Measurements from ENCODE around the gene PGLYRP2. TPM values are rescaled to one million over a fixed set of nuclear protein-coding genes. Genes with fewer than 3 reads are reported as not detected.

Gene PGLYRP2
- polyA plus RNA-seq, 1 of the 3 experiments (the other 2 are of a cell fraction) = not detected

DNA sequence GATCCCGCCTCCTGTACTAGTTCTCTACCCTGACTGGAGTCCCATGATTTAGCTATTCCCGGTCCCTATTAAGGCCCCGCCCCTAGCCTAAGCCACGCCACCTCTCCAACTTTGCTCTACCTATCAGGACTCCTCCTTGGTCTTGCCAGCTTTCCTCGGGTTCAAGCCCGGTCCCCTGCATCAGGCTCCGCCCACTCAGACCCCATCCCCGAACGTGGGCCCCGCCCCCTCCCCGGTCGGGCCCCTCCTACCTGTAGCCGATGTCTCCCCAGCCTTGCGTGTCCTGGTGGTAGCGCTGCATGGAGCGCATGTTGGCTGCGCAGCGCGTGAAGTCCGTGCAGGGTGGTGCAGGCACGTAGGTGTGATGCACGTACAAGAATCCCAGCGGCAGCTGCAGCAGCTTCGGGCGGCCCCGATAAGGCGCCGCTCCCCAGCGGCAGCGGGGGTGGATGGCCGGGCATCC, 7.6 kb downstream of the PGLYRP2 start:
- no peak overlapping the region for H3K27ac ChIP-seq (ENCODE audit: low read depth in 2 of 2, low read length in 1 of 2)
- no peaks in the 10 kb centered on the region for H3K4me1 ChIP-seq (ENCODE audit: control insufficient read depth in 1 of 2, insufficient read depth in 2 of 2, low read depth in 1 of 2, low read length in 1 of 2)
- CTCF ChIA-PET = no interaction called here
- H3K27me3 ChIP-seq (ENCODE audit: insufficient read depth) = peaks cover 30% of the 10 kb centered on the region
- TF ChIP-seq FOXM1 (IDR thresholded peaks at IDR 0.05; ENCODE audit: low read depth) = no peak
- no peak for TF ChIP-seq RAD21 (IDR thresholded peaks at IDR 0.05; ENCODE audit: low read length)
- no peaks in the 10 kb centered on the region for H4K20me1 ChIP-seq (ENCODE audit: insufficient read depth)
- H3K4me2 ChIP-seq = no peak overlapping the region
- DNase-seq = peak; percentile 12
- peaks cover 7% of the 10 kb centered on the region for H3F3A ChIP-seq (replicated peaks; ENCODE audit: insufficient read depth)
- no peak overlapping the region for H2AFZ ChIP-seq (ENCODE audit: low read depth)
- POLR2A ChIA-PET = no interaction called here
- H3K9ac ChIP-seq = no peak overlapping the region
- 53% methylated on average over 30 of the region's 31 CpGs for WGBS (ENCODE audit: low lambda C conversion rate)
- H3K4me3 ChIP-seq (ENCODE audit: low read depth in 2 of 2, low read length in 1 of 2) = no peak overlapping the region
- no peaks in the 10 kb centered on the region for H3K9me3 ChIP-seq
- no peaks in the 10 kb centered on the region for H3K9me2 ChIP-seq
- H3K36me3 ChIP-seq (replicated peaks in 1 of 2; ENCODE audit: control insufficient read depth in 1 of 2, insufficient read depth in 2 of 2, low read length in 1 of 2) = no peaks in the 10 kb centered on the region
- no peaks in the 10 kb centered on the region for H3K79me2 ChIP-seq (ENCODE audit: insufficient read depth)

- CTCF ChIA-PET = interaction anchor here (0.6 kb wide), 1 partner anchor 151 kb away, joined by 3 read pairs; no protein-coding TSS in a partner anchor
- Histone ChIP-seq H3K9ac (no peak overlapping the region), H3K9me2 (no peaks in the 10 kb centered on the region), H3K27me3 (ENCODE audit: insufficient read depth) (peaks cover 30% of the 10 kb centered on the region), H3K27ac (ENCODE audit: low read depth in 2 of 2, low read length in 1 of 2) (no peak overlapping the region), H3K4me3 (ENCODE audit: low read depth in 2 of 2, low read length in 1 of 2) (no peak overlapping the region), H2AFZ (ENCODE audit: low read depth) (no peak overlapping the region), H3K4me1 (ENCODE audit: control insufficient read depth in 1 of 2, insufficient read depth in 2 of 2, low read depth in 1 of 2, low read length in 1 of 2) (no peaks in the 10 kb centered on the region), H3F3A (replicated peaks; ENCODE audit: insufficient read depth) (peaks cover 8% of the 10 kb centered on the region), H3K9me3 (no peaks in the 10 kb centered on the region), H3K4me2 (no peak overlapping the region), H3K79me2 (ENCODE audit: insufficient read depth) (no peaks in the 10 kb centered on the region), H3K36me3 (replicated peaks in 1 of 2; ENCODE audit: control insufficient read depth in 1 of 2, insufficient read depth in 2 of 2, low read length in 1 of 2) (no peaks in the 10 kb centered on the region), H4K20me1 (ENCODE audit: insufficient read depth) (no peaks in the 10 kb centered on the region)
- 15% methylated on average over 23 of the region's 65 CpGs for WGBS (ENCODE audit: low lambda C conversion rate)
- peak; percentile 25 for DNase-seq
- TF ChIP-seq FOSL2 (IDR thresholded peaks at IDR 0.05; ENCODE audit: borderline replicate concordance, low read depth) = no peak
- no peak for TF ChIP-seq SMC3 (IDR thresholded peaks at IDR 0.05; ENCODE audit: low read depth, low read length)
- TF ChIP-seq, protein P1, sequence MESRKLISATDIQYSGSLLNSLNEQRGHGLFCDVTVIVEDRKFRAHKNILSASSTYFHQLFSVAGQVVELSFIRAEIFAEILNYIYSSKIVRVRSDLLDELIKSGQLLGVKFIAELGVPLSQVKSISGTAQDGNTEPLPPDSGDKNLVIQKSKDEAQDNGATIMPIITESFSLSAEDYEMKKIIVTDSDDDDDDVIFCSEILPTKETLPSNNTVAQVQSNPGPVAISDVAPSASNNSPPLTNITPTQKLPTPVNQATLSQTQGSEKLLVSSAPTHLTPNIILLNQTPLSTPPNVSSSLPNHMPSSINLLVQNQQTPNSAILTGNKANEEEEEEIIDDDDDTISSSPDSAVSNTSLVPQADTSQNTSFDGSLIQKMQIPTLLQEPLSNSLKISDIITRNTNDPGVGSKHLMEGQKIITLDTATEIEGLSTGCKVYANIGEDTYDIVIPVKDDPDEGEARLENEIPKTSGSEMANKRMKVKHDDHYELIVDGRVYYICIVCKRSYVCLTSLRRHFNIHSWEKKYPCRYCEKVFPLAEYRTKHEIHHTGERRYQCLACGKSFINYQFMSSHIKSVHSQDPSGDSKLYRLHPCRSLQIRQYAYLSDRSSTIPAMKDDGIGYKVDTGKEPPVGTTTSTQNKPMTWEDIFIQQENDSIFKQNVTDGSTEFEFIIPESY (IDR thresholded peaks at IDR 0.05; ENCODE audit: borderline replicate concordance, low read depth) = no peak
- TF ChIP-seq RFX5 (IDR thresholded peaks at IDR 0.05; ENCODE audit: low read length) = no peak
- no peak for TF ChIP-seq JUND (IDR thresholded peaks at IDR 0.05)
- no peak for TF ChIP-seq USF2 (IDR thresholded peaks at IDR 0.05; ENCODE audit: borderline replicate concordance, low read depth, low read length)
- no peak for TF ChIP-seq TCF12 (IDR thresholded peaks at IDR 0.05)
- TF ChIP-seq, protein P2, sequence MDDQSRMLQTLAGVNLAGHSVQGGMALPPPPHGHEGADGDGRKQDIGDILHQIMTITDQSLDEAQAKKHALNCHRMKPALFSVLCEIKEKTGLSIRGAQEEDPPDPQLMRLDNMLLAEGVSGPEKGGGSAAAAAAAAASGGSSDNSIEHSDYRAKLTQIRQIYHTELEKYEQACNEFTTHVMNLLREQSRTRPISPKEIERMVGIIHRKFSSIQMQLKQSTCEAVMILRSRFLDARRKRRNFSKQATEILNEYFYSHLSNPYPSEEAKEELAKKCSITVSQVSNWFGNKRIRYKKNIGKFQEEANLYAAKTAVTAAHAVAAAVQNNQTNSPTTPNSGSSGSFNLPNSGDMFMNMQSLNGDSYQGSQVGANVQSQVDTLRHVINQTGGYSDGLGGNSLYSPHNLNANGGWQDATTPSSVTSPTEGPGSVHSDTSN (IDR thresholded peaks at IDR 0.05) = no peak
- TF ChIP-seq SIN3A (IDR thresholded peaks at IDR 0.05; ENCODE audit: borderline replicate concordance, low read depth, low read length) = no peak
- TF ChIP-seq NRF1 (IDR thresholded peaks at IDR 0.05; ENCODE audit: low read depth, low read length) = no peak
- POLR2A ChIA-PET = no interaction called here
Measured at GRCh38 chr19:15469513-15470297, 9.6 kb downstream of the PGLYRP2 start.

Measured in SK-N-SH (cell line).